IgD-negative memory B cell (primary cell): ENCODE data around the gene ACSM3. TPM values are rescaled to one million over a fixed set of nuclear protein-coding genes. Genes with fewer than 3 reads are reported as not detected.
"Not testable (repeated sequence)": the region's sequence is repeated elsewhere in the genome, so short reads cannot be mapped to it uniquely, and the experiment has no call there.

Experiments
- H3K27ac Mint-ChIP-seq, 3 donors: one replicate each; pipeline ENCODE4 v1.8.0; 2020 to 2022; ENCODE audit warnings: mild to moderate bottlenecking in 3 of 3, mixed read lengths in 3 of 3, moderate library complexity in 1 of 3
- H3K27me3 Mint-ChIP-seq: one replicate; pipeline ENCODE4 v1.8.0; 2021; ENCODE audit warnings: mixed read lengths
- H3K36me3 Mint-ChIP-seq: one replicate; pipeline ENCODE4 v1.8.0; 2020; ENCODE audit warnings: mild to moderate bottlenecking, mixed read lengths
- H3K4me1 Mint-ChIP-seq, 3 donors: one replicate each; pipeline ENCODE4 v1.8.0; 2020 to 2022; ENCODE audit warnings: mixed read lengths in 3 of 3, mild to moderate bottlenecking in 1 of 3
- H3K4me3 Mint-ChIP-seq, 4 donors: one replicate each; pipeline ENCODE4 v1.8.0; 2020 to 2022; ENCODE audit warnings: mild to moderate bottlenecking in 4 of 4, mixed read lengths in 4 of 4, moderate library complexity in 3 of 4
- H3K9me3 Mint-ChIP-seq, 3 donors: one replicate each; pipeline ENCODE4 v1.8.0; 2020 to 2021; ENCODE audit warnings: mixed read lengths in 3 of 3, mild to moderate bottlenecking in 1 of 3
- polyA plus RNA-seq: library from polyadenylated mRNA; unstranded; fragments of 300-500 nt; fragmentation: Illumina TruSeq; gene quantifications from one replicate; pipeline ENCODE4 v1.2.3, GENCODE V29; 2021

The ACSM3 gene, protein sequence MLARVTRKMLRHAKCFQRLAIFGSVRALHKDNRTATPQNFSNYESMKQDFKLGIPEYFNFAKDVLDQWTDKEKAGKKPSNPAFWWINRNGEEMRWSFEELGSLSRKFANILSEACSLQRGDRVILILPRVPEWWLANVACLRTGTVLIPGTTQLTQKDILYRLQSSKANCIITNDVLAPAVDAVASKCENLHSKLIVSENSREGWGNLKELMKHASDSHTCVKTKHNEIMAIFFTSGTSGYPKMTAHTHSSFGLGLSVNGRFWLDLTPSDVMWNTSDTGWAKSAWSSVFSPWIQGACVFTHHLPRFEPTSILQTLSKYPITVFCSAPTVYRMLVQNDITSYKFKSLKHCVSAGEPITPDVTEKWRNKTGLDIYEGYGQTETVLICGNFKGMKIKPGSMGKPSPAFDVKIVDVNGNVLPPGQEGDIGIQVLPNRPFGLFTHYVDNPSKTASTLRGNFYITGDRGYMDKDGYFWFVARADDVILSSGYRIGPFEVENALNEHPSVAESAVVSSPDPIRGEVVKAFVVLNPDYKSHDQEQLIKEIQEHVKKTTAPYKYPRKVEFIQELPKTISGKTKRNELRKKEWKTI
- 1.6 TPM for polyA plus RNA-seq

DNA sequence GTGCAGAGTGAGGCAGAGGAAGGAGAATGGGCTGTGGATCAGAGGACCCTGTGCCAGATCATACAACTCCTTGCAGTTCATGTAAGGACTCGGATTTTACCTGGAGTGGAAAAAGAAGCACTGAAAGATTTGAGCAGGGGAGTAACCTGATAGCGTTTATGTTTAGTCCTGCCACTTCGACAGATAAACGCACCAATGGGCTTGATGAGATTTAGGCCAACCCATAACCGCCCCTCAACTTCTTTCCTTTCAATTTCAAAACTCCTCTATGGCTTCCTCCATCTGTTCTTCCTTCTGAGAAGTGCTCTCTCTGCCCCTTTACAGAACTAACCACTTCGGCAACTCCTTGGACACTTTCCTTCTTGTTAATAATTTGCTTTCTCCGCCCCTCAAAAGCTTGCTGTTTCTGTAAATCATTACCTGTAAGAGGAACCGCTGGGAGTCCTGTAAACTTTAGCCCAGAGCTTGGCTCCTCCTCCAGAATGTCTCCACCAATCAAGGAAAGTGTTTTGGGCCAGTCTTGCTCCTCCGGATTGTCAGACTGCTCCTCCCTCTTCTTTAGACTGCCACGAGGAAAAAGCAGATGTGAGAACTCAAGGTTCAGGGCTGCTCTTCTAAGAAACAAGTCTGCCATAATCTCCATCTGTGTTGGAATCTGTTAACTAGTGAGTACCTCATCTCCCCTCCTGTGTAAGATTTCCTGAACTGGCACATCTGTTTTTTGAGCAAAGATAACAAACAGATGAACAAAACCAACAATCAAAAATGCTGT, at the start of gene ACSM3:
Gene ACSM3, plus strand, starts transcription at position 554 of the 772 bp plus-strand sequence. CDS start 6,021 bp downstream, outside the sequence.
- Mint-ChIP-seq H3K36me3 (peaks cover 4% of the 10 kb centered on the region), H3K27ac (peak within 1 kb of the TSS; percentile 57 to 97 (median 95)), H3K27me3 (no peaks in the 10 kb centered on the region), H3K9me3 (peaks cover 0 to 13% (median 2%) of the 10 kb centered on the region in 3 donors), H3K4me3 (peak within 1 kb of the TSS; percentile 89 to 99 (median 96)), H3K4me1 (peaks cover 12 to 18% (median 14%) of the 10 kb centered on the region in 3 donors)

DNA sequence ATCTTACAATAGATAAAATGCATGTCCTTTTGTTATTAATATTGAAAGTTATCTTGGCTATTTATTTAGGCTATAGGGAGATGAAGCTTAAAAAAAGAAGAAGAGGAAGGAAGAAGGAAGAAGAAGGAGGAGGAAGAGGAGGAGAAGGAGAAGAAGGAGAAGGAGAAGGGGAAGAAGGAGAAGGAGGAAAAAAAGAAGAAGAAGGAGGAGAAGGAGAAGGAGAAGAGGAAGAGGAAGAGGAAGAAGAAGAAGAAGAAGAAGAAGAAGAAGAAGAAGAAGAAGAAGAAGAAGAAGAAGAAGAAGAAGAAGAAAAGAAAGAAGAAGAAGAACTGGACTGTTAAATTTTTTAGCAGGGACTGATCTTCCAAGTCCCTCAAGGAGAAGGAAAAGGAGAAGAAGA, 46.1 kb upstream of the ACSM3 start:
- not testable (repeated sequence) for H3K36me3 Mint-ChIP-seq, H3K27me3 Mint-ChIP-seq, H3K4me1 Mint-ChIP-seq, H3K9me3 Mint-ChIP-seq
- Mint-ChIP-seq H3K4me3 (peak overlapping the region in 1 of 4 donors; percentile 31), H3K27ac (peak overlapping the region in 1 of 3 donors; percentile 57)

DNA sequence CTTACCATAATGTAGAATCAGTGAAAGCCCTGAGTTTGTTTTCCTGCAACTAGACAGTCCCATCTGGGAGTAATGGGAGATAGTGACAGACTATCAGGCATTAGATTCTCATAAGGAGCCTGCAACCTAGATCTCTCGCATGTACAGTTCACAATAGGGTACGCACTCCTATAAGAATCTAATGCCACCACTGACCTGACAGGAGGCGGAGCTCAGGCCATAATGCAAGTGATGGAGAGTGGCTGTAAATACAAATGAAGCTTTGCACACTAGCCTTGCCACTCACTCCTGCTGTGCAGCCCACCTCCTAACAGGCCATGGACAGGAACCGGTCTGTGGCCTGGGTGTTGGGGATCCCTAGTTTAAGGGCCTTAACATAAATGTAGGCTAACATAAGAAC, 43.6 kb upstream of the ACSM3 start:
- H3K4me3 Mint-ChIP-seq, result no peak overlapping the region
- no peaks in the 10 kb centered on the region for H3K4me1 Mint-ChIP-seq
- H3K9me3 Mint-ChIP-seq, result no peaks in the 10 kb centered on the region
- no peaks in the 10 kb centered on the region for H3K27me3 Mint-ChIP-seq
- no peak overlapping the region for H3K27ac Mint-ChIP-seq
- H3K36me3 Mint-ChIP-seq, result peaks cover 7% of the 10 kb centered on the region

DNA sequence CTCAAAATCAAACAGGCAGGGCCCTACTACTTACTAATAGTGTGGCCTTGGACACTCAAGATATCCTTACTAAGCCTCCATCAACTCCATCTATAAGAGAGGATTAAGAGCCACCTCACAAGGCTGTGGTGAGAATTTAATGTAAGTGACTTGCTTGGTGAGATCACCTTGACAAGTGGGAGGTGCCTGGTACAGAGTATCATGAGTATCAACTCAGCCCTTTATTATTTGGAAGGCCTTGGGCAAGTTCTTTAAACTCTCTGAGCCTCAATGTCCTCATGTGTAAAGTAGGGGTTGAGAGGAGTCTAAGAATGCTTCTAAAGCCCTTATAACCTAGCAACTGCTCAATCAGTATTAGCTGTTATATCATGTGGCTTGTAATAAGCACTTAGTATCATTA, 37.2 kb upstream of the ACSM3 start:
- Mint-ChIP-seq H3K27ac (no peak overlapping the region), H3K27me3 (no peaks in the 10 kb centered on the region), H3K36me3 (no peaks in the 10 kb centered on the region), H3K4me3 (no peak overlapping the region), H3K9me3 (no peaks in the 10 kb centered on the region), H3K4me1 (no peaks in the 10 kb centered on the region)

DNA sequence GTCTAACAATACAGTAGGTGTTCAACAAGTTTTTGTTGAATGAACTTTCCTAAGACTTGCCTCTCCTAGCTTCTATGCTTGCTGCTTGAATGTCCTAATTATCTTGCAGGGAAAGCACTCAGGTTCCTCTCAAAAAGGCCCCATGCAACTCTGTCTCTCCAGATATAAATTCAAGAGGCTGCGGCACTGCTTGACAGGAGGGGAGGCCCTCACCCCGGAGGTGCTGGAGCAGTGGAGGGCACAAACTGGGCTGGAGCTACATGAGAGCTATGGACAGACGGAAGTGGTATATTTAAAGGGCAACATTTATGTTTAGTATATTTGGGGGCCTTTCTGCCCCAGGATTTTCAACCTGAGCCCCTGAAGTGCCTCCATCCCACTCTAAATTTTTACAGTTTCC, 36.6 kb upstream of the ACSM3 start:
- Mint-ChIP-seq H3K36me3 (no peaks in the 10 kb centered on the region), H3K27me3 (no peaks in the 10 kb centered on the region), H3K27ac (no peak overlapping the region), H3K4me3 (no peak overlapping the region), H3K4me1 (no peaks in the 10 kb centered on the region), H3K9me3 (no peaks in the 10 kb centered on the region)

DNA sequence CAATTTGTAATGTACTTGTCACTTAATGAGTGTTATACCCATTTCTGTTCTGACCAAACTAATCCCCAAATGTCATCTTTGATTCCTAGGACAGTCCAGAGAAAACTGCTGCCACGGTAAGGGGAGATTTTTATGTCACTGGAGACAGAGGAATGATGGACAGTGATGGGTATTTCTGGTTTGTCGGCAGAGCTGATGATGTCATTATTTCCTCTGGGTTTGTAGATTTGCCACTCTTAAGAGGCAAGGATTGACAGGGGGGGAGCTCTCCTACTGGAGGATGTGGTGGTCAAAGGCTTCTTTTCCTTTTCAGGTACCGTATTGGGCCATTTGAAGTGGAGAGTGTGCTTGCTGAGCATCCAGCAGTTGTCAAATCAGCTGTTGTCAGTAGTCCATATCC, 34.7 kb upstream of the ACSM3 start:
- Mint-ChIP-seq H3K9me3 (no peaks in the 10 kb centered on the region), H3K27me3 (no peaks in the 10 kb centered on the region), H3K4me3 (no peak overlapping the region), H3K27ac (no peak overlapping the region), H3K4me1 (no peaks in the 10 kb centered on the region), H3K36me3 (no peaks in the 10 kb centered on the region)

DNA sequence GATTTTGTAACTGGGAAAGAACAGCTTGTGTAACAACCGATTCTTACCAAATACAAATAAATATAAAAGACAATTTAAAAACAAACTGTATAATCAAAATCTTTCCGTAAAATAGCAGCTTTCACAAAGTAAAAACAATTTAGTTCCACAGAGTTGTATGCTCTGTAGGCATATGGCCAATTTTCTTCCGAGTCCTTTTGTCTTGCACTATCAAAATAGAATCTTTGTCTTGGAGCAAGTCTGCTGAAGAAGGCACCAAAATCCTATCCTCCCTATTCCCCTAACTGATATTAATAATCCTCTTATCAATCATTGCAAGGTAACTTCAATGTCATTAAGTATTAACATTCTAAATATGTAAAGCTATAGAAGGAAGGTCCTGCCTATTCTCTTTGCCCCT, 29.8 kb upstream of the ACSM3 start:
- H3K36me3 Mint-ChIP-seq, result no peaks in the 10 kb centered on the region
- peaks cover 0 to 5% (median 5%) of the 10 kb centered on the region in 3 donors for H3K4me1 Mint-ChIP-seq
- no peaks in the 10 kb centered on the region for H3K9me3 Mint-ChIP-seq
- no peak overlapping the region for H3K4me3 Mint-ChIP-seq
- H3K27ac Mint-ChIP-seq, result peak overlapping the region in 1 of 3 donors; percentile 39
- no peaks in the 10 kb centered on the region for H3K27me3 Mint-ChIP-seq

DNA sequence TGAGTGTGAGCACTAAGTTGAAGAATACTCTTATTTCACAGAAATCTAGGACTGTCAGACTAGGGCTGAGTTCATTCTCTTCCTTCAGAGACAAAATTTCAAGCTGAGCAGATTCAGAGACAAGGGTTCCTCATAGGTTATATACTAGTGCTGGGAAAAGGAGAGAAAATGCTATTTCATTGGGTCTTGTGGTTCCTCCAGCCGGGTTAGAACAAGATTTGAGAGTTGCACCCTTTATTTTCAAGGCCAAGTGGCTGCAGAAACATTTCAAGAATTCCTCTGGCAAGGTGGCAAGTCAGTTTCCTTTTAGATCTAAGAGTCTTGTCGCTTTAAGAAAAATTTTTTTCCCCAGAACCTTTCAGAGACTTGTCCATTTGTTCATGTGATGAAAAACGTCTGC, 29.0 kb upstream of the ACSM3 start:
- no peak overlapping the region for H3K4me3 Mint-ChIP-seq
- H3K27me3 Mint-ChIP-seq, result no peaks in the 10 kb centered on the region
- no peaks in the 10 kb centered on the region for H3K9me3 Mint-ChIP-seq
- no peak overlapping the region for H3K27ac Mint-ChIP-seq
- peaks cover 0 to 6% (median 5%) of the 10 kb centered on the region in 3 donors for H3K4me1 Mint-ChIP-seq
- no peaks in the 10 kb centered on the region for H3K36me3 Mint-ChIP-seq

DNA sequence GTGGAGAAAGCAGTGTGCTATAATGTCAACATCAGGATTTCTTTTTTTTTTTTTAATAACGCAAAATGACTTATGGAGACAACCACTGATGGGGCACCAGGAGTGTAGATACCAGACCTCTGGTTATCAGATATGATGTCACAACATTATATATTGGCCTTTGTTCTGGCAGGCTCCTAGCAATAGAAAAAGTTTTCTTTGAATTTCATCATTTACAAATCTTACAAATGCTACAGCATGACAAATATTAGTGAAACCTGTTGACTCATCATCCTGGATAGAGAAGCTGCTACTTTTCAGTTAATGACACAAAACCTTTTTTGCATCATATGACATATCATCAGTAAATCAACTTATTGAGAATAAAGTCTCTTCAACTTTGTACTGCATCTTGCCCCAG, 28.3 kb upstream of the ACSM3 start:
- H3K9me3 Mint-ChIP-seq, result no peaks in the 10 kb centered on the region
- H3K36me3 Mint-ChIP-seq, result no peaks in the 10 kb centered on the region
- H3K27ac Mint-ChIP-seq, result no peak overlapping the region
- no peak overlapping the region for H3K4me3 Mint-ChIP-seq
- peaks cover 3 to 13% (median 8%) of the 10 kb centered on the region in 3 donors for H3K4me1 Mint-ChIP-seq
- no peaks in the 10 kb centered on the region for H3K27me3 Mint-ChIP-seq

DNA sequence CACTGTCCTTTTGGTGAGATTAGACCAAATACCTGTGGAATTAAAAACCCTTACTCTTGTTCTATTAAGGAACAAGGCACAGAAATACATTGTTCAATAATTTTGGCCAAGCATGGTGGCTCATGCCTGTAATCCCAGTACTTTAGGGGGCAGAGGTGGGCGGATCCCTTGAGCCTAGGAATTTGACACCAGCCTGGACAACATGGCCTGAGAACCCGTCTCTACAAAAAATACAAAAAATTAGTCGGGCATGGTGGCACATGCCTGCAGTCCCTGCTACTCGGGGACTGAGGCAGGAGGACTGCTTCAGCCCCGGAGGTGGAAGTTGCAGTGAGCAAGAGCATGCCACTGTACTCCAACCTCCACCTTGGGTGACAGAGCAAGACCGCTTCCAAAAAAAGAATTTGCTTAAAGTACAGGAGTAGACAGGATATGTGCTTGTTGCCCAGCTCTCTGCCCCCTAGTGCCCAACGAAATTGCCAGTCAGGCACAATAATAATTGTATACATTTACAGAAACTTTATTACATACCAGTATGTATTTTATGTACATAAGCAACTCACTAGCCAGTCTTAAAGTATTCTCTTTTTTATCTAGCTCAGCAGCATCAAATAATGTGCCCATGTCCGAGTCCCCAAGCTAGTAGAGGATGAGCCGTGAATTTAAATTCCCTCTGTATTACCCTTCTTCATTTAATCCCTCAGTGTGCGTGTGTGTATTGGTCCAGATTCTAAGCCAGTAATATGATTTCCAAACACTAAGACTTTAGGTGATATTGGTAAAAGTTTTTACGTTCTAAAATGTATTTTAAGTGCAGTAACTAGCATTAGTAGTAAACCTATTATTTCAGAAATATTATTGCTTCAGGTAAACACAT, 23.6 kb upstream of the ACSM3 start:
- peak overlapping the region; percentile 93 to 98 (median 98) for H3K27ac Mint-ChIP-seq
- no peaks in the 10 kb centered on the region for H3K27me3 Mint-ChIP-seq
- no peaks in the 10 kb centered on the region for H3K36me3 Mint-ChIP-seq
- H3K4me1 Mint-ChIP-seq, result peaks cover 9 to 14% (median 12%) of the 10 kb centered on the region in 3 donors
- H3K9me3 Mint-ChIP-seq, result no peaks in the 10 kb centered on the region
- H3K4me3 Mint-ChIP-seq, result peak overlapping the region; percentile 94 to 100 (median 97)

DNA sequence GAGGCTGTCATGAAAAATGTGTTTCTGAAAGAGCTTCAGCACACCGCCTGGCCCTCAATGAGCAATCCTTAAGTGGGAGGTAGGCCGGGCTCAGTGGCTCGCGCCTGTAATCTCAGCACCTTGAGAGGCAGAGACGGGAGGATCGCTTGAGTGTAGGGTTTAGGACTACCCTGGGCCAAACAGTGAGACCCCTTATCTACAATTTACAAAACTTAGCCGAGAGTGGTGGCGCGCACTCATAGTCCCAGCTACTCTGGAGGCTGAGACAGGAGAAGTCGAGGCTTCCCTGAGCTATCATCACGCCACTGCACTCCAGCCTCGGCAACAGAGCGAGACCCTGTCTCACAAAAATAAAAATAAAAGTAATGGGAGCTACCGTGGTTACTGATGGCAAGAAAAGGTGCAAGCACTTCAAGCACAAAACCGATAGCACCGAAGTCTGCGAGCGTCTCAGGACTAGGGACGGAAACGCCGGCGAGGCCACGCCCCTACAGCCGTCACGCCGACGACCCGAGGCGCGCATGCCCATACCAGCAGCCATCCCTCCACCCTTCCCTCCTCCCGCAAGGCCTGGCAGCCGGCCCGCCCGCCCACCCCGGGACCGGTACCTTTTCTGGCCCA, 22.8 kb upstream of the ACSM3 start:
- no peaks in the 10 kb centered on the region for H3K27me3 Mint-ChIP-seq
- H3K36me3 Mint-ChIP-seq, result no peaks in the 10 kb centered on the region
- H3K9me3 Mint-ChIP-seq, result no peaks in the 10 kb centered on the region
- peak overlapping the region; percentile 93 to 98 (median 98) for H3K27ac Mint-ChIP-seq
- H3K4me1 Mint-ChIP-seq, result peaks cover 9 to 14% (median 12%) of the 10 kb centered on the region in 3 donors
- H3K4me3 Mint-ChIP-seq, result peak overlapping the region; percentile 94 to 100 (median 97)

DNA sequence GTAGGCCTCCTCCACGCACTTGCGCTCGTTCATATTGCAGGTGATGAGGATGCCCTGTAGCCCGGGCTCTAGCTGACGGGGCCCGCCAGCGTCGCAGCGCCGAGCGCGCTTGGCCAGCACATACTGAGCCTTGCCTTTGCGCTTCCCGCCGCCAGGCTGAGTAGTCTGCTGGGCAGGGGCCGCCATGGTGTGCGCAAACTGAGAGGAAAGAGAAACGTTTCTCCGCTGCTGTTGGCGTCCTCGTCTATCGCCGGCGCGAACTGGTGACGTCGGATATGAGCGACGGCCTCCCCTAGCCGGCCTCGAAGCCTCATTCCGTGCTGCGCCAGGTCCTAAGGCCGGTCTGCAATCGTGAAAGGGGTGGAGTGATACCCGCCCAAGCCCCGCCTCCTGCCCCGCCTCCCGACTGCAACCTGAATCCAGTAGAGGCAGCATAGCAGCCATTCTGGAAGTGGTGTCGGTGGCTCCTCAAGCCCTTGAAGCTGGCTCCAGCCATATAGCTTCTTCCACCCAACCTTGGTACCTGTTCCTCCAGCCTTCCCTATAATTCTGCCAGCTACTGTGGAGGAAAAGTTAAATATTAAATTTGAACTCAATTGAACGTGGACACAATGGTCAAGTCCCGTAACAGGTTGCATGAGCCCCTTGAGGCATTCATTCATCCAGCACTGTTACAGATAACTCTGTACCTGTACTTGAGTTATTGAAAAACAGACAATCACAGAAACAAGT, 22.1 kb upstream of the ACSM3 start, which contains the start of gene THUMPD1:
Gene THUMPD1, minus strand, starts transcription at position 265 of the 732 bp plus-strand sequence. Its CDS starts 79 bp downstream, at position 186.
- Mint-ChIP-seq H3K9me3 (peaks cover 0 to 2% (median 0%) of the 10 kb centered on the region in 3 donors), H3K27me3 (no peaks in the 10 kb centered on the region), H3K36me3 (no peaks in the 10 kb centered on the region), H3K4me3 (peak within 1 kb of the TSS; percentile 94 to 100 (median 97)), H3K4me1 (peaks cover 9 to 14% (median 12%) of the 10 kb centered on the region in 3 donors), H3K27ac (peak within 1 kb of the TSS; percentile 93 to 98 (median 98))

DNA sequence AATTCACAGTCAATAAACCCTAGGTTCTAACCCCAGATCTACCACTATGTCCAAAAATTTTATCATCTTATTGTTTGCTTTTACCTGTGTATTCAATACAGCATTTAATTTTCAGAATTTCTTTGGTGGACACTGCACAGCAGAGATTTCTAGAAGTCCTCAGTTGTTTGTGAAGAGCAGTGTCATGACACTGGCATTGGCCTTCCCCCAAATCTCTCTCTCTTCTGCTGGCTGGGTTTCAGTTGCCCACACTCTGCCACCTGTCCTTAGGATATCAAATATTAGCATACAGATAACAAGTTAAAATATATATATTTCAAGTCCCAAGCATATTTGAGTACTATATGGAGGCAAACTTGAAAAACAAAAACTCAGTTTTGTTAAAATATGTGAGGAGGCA, 20.2 kb upstream of the ACSM3 start:
- peaks cover 7 to 13% (median 12%) of the 10 kb centered on the region in 3 donors for H3K4me1 Mint-ChIP-seq
- H3K27ac Mint-ChIP-seq, result peak overlapping the region in 1 of 3 donors; percentile 80
- H3K9me3 Mint-ChIP-seq, result peaks cover 2 to 14% (median 9%) of the 10 kb centered on the region in 3 donors

More for the DNA sequence above, 20.2 kb upstream of the ACSM3 start:
- no peaks in the 10 kb centered on the region for H3K27me3 Mint-ChIP-seq
- H3K4me3 Mint-ChIP-seq, result peak overlapping the region in 1 of 4 donors; percentile 90
- H3K36me3 Mint-ChIP-seq, result peaks cover 5% of the 10 kb centered on the region
